Activated T-cell treated with anti-CD3 and anti-CD28 coated beads, Interleukin-2, amount 50 U/mL, for 72 hours (primary cell): ENCODE measurements around the gene SPSB3. TPM values are rescaled to one million over a fixed set of nuclear protein-coding genes. Genes with fewer than 3 reads are reported as not detected.
"Not testable (repeated sequence)": the region's sequence is repeated elsewhere in the genome, so short reads cannot be mapped to it uniquely, and the experiment has no call there.

Source experiments
- ATAC-seq, 2 donors: fragments of 150-1000 bp; cut with Tn5 transposase; replicated peaks in 1 of 2; 2 replicates each; pipeline ENCODE4 v1.10.0; 2021; ENCODE audit warnings: moderate library complexity in 2 of 2, mild to moderate bottlenecking in 1 of 2
- DNase-seq, 2 donors: peaks; one replicate each; pipeline ENCODE4 v3.0.0; 2021 to 2022; ENCODE audit warnings: mixed read lengths in 1 of 2
- H3K27ac Mint-ChIP-seq: one replicate; pipeline ENCODE4 v1.8.0; 2022; ENCODE audit warnings: mild to moderate bottlenecking, moderate library complexity, mixed read lengths
- H3K27me3 Mint-ChIP-seq: one replicate; pipeline ENCODE4 v1.8.0; 2022; ENCODE audit warnings: low read depth, mixed read lengths
- H3K36me3 Mint-ChIP-seq, 2 donors: one replicate each; pipeline ENCODE4 v1.8.0; 2022; ENCODE audit warnings: mixed read lengths in 2 of 2, mild to moderate bottlenecking in 1 of 2; ENCODE audit not compliant: insufficient read depth in 2 of 2
- H3K4me1 Mint-ChIP-seq: one replicate; pipeline ENCODE4 v1.8.0; 2022; ENCODE audit warnings: low read depth, mixed read lengths
- H3K4me3 Mint-ChIP-seq, 2 donors: one replicate each; pipeline ENCODE4 v1.8.0; 2022; ENCODE audit warnings: mild to moderate bottlenecking in 2 of 2, mixed read lengths in 2 of 2, moderate library complexity in 2 of 2
- H3K9me3 Mint-ChIP-seq, 2 donors: one replicate each; pipeline ENCODE4 v1.8.0; 2022; ENCODE audit warnings: mixed read lengths in 2 of 2
- total RNA-seq, 2 donors: library from RNA; stranded (reverse); gene quantifications; one replicate each; pipeline ENCODE4 v1.2.3, GENCODE V29; 2022

Gene SPSB3
- total RNA-seq, 2 donors from 2014 or later: 37.1 to 40.1 TPM

DNA sequence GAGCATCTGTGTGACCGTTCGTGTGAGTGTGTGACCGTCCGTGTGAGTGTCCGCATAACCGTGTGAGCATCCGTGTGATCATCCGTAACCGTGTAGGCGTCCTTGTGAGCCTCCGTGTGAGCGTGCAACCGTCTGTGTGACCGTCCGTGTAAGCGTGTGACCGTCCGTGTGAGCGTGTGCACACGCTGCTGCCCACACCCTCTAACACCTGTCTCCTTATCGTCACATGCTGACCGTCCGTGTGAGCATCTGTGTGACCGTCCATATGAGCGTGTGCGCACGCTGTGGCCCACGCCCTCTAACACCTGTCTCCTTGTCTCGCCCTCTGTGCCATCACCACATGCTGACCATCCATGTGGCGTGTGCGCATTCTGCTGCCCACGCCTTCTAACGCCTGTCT is 42.1 kb downstream of the SPSB3 start:
- H3K27ac Mint-ChIP-seq: no peak overlapping the region
- DNase-seq (no peak), ATAC-seq (no peak)
- H3K4me3 Mint-ChIP-seq: no peak overlapping the region
- no peaks in the 10 kb centered on the region for H3K27me3 Mint-ChIP-seq
- H3K36me3 Mint-ChIP-seq: no peaks in the 10 kb centered on the region
- H3K9me3 Mint-ChIP-seq: no peaks in the 10 kb centered on the region
- no peaks in the 10 kb centered on the region for H3K4me1 Mint-ChIP-seq

DNA sequence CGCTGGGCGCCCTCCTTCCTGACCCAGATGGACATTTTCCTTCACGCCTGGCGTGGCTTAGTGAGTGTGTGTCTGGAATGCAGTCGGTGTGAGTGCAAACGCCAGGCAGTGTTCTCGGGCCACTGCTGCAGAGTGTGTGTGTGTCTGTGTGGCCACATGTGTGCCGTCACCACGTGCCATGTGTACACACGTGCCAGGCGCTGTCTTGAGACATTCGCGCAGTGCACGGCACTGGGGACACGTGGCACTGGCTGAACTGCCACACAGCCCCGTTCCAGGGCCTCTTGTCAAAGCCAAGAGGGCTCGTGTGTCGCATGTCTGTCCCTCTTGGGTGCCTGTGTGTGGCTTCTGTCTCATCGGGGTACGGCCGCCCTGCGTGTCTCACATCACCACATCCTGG is 47.6 kb downstream of the SPSB3 start:
- DNase-seq: no peak
- Mint-ChIP-seq H3K9me3 (no peaks in the 10 kb centered on the region), H3K36me3 (peaks cover 0 to 1% of the 10 kb centered on the region in 2 donors)

DNA sequence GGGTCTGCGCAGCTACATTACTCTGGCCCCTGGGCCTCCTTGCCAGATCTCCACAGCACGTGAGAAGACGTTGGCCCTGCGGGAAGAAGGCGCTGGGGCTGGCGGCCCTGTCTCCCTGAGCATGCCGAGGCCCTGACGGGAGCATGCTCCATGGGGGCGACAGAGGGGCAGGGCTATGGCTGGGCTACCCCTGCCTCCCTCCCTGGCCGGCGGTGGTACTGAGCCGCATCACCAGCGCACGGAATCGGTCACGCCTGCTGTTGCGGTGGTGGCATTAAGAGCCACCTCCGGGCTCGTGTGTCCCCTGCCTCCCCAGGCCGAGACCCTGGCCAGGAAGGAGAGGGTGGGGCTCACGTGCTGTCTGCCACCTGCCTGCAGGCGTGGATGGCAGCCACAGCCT is 48.2 kb downstream of the SPSB3 start:
- Mint-ChIP-seq H3K4me3 (no peak overlapping the region), H3K36me3 (peaks cover 0 to 1% of the 10 kb centered on the region in 2 donors), H3K27ac (no peak overlapping the region), H3K9me3 (no peaks in the 10 kb centered on the region), H3K4me1 (no peaks in the 10 kb centered on the region), H3K27me3 (no peaks in the 10 kb centered on the region)
- ATAC-seq (no peak), DNase-seq (no peak)

More for the DNA sequence above, 47.6 kb downstream of the SPSB3 start:
- ATAC-seq: no peak
- H3K4me1 Mint-ChIP-seq: no peaks in the 10 kb centered on the region
- H3K27me3 Mint-ChIP-seq: no peaks in the 10 kb centered on the region
- no peak overlapping the region for H3K4me3 Mint-ChIP-seq
- no peak overlapping the region for H3K27ac Mint-ChIP-seq

DNA sequence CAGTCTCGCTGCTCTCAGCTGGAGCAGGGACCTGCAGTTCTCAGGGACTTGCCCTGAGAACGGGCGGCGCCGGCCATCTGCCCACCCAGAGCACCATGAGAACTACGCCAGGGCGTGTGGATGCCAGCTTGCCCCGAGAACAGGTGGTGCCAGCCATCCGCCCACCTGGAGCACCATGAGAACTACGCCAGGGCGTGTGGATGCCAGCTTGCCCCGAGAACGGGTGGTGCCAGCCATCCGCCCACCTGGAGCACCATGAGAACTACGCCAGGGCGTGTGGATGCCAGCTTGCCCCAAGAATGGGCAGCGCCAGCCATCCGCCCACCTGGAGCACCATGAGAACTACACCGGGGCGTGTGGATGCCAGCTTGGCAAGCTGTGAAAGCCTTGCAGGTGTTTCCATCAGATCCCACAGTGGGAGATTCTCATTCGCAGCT is 49.8 kb downstream of the SPSB3 start:
- not testable (repeated sequence) for ATAC-seq, H3K4me3 Mint-ChIP-seq, H3K4me1 Mint-ChIP-seq, DNase-seq, H3K27me3 Mint-ChIP-seq, H3K27ac Mint-ChIP-seq, H3K9me3 Mint-ChIP-seq, H3K36me3 Mint-ChIP-seq

DNA sequence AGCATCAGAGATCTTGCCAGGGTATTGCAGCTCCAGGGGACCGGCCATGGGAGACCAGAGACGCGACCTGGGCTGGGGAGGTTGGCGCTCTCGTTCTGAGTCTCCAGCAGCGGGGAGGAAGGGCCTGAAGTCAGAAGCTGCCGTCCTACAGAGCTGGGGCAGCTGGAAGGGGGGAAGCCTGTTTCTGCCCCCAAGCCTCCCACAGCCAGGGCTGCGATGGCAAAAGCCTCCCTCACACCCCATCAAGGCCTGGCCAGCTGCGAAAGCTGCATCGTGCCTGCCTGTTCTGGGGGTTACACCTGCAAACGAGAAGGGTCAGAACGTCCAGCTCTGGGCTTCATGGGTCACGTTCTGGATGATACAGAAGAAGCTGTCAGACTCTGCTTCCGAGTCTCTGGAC is 50.3 kb downstream of the SPSB3 start:
- Mint-ChIP-seq H3K4me1 (no peaks in the 10 kb centered on the region), H3K36me3 (peaks cover 3 to 5% of the 10 kb centered on the region in 2 donors), H3K27me3 (no peaks in the 10 kb centered on the region), H3K27ac (no peak overlapping the region), H3K4me3 (no peak overlapping the region), H3K9me3 (no peaks in the 10 kb centered on the region)
- DNase-seq (no peak), ATAC-seq (no peak)

DNA sequence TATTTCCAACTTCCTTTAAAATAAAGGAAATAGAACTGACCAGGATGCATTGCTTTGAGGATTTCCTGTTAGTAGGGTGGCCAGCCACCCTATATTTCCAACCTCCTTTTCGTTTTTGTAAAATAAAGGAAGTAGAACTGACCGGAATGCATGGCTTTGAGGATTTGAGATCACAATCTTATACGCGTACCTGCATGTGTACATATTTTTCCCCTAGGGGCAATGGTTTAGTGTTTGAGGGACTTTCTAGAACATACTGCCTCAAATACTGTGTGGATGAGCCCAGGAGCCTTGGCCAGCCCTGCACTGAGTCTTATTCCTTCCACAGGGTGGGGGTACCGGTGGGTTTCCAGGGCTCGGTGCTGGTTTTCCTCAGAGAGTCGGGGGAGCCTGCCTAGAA is 50.8 kb downstream of the SPSB3 start:
- Mint-ChIP-seq H3K9me3 (no peaks in the 10 kb centered on the region), H3K27me3 (no peaks in the 10 kb centered on the region), H3K4me1 (no peaks in the 10 kb centered on the region), H3K36me3 (peaks cover 5% of the 10 kb centered on the region in 2 donors), H3K4me3 (no peak overlapping the region), H3K27ac (no peak overlapping the region)
- no peak for DNase-seq
- ATAC-seq: no peak

DNA sequence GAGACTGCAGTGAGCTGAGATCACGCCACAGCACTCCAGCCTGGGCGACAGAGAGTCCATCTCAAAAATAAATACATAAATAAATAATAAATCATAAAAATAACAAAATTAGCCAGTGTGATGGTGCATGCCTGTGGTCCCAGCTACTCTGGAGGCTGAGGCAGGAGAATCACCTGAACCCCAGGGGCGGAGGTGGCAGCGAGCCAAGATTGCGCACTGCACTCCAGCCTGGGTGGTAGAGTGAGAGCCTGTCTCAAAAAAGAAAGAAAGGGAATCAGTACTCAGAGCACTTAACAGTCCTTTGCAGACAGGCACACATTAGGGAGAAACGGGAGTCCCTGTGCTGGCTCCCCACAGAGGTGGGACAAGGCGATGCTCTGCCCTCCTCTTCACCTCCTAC is 51.3 kb downstream of the SPSB3 start:
- Mint-ChIP-seq H3K4me1 (no peaks in the 10 kb centered on the region), H3K27me3 (no peaks in the 10 kb centered on the region), H3K27ac (no peak overlapping the region), H3K9me3 (no peaks in the 10 kb centered on the region), H3K36me3 (peaks cover 5% of the 10 kb centered on the region in 2 donors), H3K4me3 (no peak overlapping the region)
- DNase-seq (no peak), ATAC-seq (no peak)

DNA sequence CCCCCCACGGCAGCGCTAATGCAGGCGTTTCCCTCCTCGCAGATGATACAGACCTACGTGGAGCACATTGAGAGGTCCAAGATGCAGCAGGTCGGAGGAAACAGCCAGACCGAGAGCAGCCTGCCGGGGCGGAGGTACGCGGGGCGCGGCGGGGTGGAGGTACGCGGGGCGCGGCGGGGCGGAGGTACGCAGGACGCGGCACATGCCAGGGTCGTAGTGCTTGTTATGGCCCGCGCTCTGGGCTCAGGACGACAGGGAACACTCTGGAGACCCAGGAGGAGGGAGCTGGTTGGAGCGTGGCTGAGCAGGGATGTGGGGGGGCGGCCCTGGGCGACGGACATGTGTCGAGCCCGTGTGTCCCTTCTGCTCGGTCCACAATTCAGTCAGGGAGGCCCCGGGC is 52.9 kb downstream of the SPSB3 start:
- H3K4me1 Mint-ChIP-seq: no peaks in the 10 kb centered on the region
- no peak overlapping the region for H3K4me3 Mint-ChIP-seq
- ATAC-seq (no peak), DNase-seq (no peak)
- H3K9me3 Mint-ChIP-seq: no peaks in the 10 kb centered on the region
- H3K27me3 Mint-ChIP-seq: no peaks in the 10 kb centered on the region
- H3K27ac Mint-ChIP-seq: no peak overlapping the region
- peaks cover 5% of the 10 kb centered on the region in 2 donors for H3K36me3 Mint-ChIP-seq

DNA sequence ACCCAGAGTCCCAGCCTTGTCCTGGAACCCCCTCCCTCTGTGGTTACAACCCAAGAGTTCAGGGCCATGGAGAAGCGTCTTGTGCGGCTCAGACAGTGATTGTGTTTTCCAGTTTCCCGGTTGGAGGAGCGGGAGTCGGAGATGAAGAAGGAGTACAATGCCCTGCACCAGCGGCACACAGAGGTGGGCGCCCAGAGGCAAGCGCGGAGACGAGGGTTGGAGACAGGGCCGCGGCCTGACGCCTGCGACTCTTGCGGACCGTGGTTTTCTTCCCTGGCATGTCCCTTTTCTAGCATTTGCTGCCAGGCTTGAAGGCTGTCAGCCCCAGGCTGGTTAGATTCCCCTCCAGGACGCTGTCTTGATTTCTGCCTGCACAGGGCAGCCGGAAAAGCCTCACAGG is 53.3 kb downstream of the SPSB3 start:
- Mint-ChIP-seq H3K4me1 (no peaks in the 10 kb centered on the region), H3K27me3 (no peaks in the 10 kb centered on the region), H3K9me3 (no peaks in the 10 kb centered on the region), H3K36me3 (peaks cover 5% of the 10 kb centered on the region in 2 donors), H3K4me3 (no peak overlapping the region), H3K27ac (no peak overlapping the region)
- ATAC-seq: no peak
- DNase-seq: no peak

DNA sequence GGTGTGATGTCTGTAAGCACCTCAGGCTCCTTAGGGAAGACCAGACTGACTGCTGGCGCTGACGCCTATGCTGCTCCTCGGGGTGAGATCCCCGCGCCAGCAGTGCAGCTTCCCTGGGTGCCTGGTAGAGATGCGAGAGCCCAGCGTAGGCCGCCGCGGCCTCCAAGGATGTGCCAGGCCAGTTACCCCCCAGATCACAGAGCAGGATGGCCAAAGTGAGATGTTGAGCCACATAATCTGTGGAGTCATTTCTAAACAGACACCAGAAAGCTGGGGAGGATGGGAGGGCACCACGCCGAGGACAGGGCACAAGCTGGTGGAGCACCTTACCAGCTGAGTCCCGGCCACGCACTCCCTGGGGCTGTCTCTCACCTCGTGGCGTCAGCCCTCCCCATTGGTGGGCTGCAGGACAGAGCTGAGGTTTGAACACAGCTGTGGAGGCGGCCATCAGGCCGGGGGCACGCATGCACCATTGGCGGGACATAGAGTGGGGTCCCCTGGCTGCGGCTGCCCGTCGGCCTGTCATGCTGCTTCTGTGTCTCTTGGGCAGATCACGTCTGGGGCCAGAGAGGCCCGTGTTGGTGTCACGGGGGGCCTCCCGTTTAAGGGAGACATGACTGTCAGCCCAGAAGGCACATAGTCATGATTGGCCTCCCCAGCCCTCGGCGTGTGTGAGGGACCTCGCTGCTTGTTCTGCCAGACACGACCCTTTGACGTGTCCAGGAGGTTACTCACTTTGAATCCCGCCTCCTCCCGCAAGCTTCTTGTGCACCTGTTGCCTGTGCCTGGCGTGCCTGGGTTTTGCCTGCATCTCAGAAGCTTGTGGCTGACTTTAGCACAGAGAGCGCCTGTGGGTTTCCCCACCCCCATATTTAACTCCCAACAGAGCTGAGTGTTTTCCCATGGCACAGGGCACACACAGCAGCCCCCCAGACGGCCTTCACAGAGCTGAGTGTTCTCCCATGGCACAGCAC is 54.4 kb downstream of the SPSB3 start:
- ATAC-seq: no peak

More for the DNA sequence above, 54.4 kb downstream of the SPSB3 start:
- no peak for DNase-seq
- Mint-ChIP-seq H3K27me3 (no peaks in the 10 kb centered on the region), H3K4me3 (no peak overlapping the region), H3K4me1 (peaks cover 10% of the 10 kb centered on the region), H3K36me3 (peaks cover 5% of the 10 kb centered on the region in 2 donors), H3K9me3 (no peaks in the 10 kb centered on the region), H3K27ac (no peak overlapping the region)

Other genes starting within 250 kb of the SPSB3 start
- 10 to 100 TPM; 15.7 to 16.7 TPM for gene TMEM204, start 248.9 kb downstream of the SPSB3 start, total RNA-seq
- gene IFT140, start 170.5 kb downstream of the SPSB3 start, total RNA-seq: 10 to 100 TPM; 13.7 to 16.1 TPM
- 10 to 100 TPM; 28.3 to 30.1 TPM for gene CRAMP1, start 170.2 kb downstream of the SPSB3 start, total RNA-seq
- gene JPT2, start 104.3 kb downstream of the SPSB3 start, total RNA-seq: 10 to 100 TPM; 54.1 to 62.7 TPM
- gene MAPK8IP3, start 76.4 kb downstream of the SPSB3 start, total RNA-seq: 100 to 1,000 TPM in 1 of 2 donors, 10 to 100 TPM in 1; 92.7 to 118 TPM
- 10 to 100 TPM; 55.0 to 56.1 TPM for gene NME3, start 11.0 kb downstream of the SPSB3 start, total RNA-seq
- gene EME2, start 9.8 kb downstream of the SPSB3 start, total RNA-seq: 10 to 100 TPM; 14.4 to 18.6 TPM
- 100 to 1,000 TPM in 1 of 2 donors, 10 to 100 TPM in 1; 86.0 to 123 TPM for gene MRPS34, start 9.4 kb downstream of the SPSB3 start, total RNA-seq
- 10 to 100 TPM; 47.8 to 50.1 TPM for gene NUBP2, start 389 bp upstream of the SPSB3 start, total RNA-seq
- gene IGFALS, start 11.1 kb upstream of the SPSB3 start, total RNA-seq: under 1 TPM; 0.14 to 0.37 TPM
- 10 to 100 TPM; 45.0 to 53.5 TPM for gene HAGH, start 44.3 kb upstream of the SPSB3 start, total RNA-seq
- gene FAHD1, start 44.6 kb upstream of the SPSB3 start, total RNA-seq: 10 to 100 TPM; 11.1 to 13.5 TPM
- under 1 TPM; 0.53 to 0.94 TPM for gene MEIOB, start 89.6 kb upstream of the SPSB3 start, total RNA-seq
- gene HS3ST6, start 135.8 kb upstream of the SPSB3 start, total RNA-seq: not detected
- gene MSRB1, start 160.6 kb upstream of the SPSB3 start, total RNA-seq: 10 to 100 TPM; 17.9 to 18.8 TPM
- under 1 TPM; 0.38 to 0.51 TPM for gene RPL3L, start 172.1 kb upstream of the SPSB3 start, total RNA-seq
- 10 to 100 TPM; 69.3 to 98.3 TPM for gene NDUFB10, start 177.0 kb upstream of the SPSB3 start, total RNA-seq
- 1,000 to 10,000 TPM; 5,556 to 5,984 TPM for gene RPS2, start 182.3 kb upstream of the SPSB3 start, total RNA-seq
- under 1 TPM in 1 of 2 donors, not detected in 1; 0.81 TPM for gene RNF151, start 184.3 kb upstream of the SPSB3 start, total RNA-seq
- 10 to 100 TPM; 22.6 to 24.4 TPM for gene TBL3, start 189.5 kb upstream of the SPSB3 start, total RNA-seq
- 1 to 10 TPM in 1 of 2 donors, not detected in 1; 1.8 TPM for gene NOXO1, start 198.9 kb upstream of the SPSB3 start, total RNA-seq
- gene GFER, start 201.6 kb upstream of the SPSB3 start, total RNA-seq: 10 to 100 TPM; 41.4 to 49.3 TPM
- gene SYNGR3, start 207.4 kb upstream of the SPSB3 start, total RNA-seq: 10 to 100 TPM; 38.6 to 50.9 TPM
- gene ZNF598, start 227.2 kb upstream of the SPSB3 start, total RNA-seq: 100 to 1,000 TPM in 1 of 2 donors, 10 to 100 TPM in 1; 87.1 to 110 TPM
- gene NPW, start 237.2 kb upstream of the SPSB3 start, total RNA-seq: 1 to 10 TPM; 1.5 to 1.9 TPM
- gene NHERF2, start 244.3 kb upstream of the SPSB3 start, total RNA-seq: 1 to 10 TPM; 2.2 to 3.0 TPM